GM21447 (cell line): ENCODE measurements around the gene CLEC16A.

Experiments
- ATAC-seq: cut with Tn5 transposase; IDR thresholded peaks from one replicate; pipeline ENCODE4 v1.9.1; 2021; ENCODE audit not compliant: unreplicated experiment

CLEC16A gene

GRCh38 chr16:11147754-11148444 is 203.5 kb downstream of the CLEC16A start:
- no peak for ATAC-seq

DNA sequence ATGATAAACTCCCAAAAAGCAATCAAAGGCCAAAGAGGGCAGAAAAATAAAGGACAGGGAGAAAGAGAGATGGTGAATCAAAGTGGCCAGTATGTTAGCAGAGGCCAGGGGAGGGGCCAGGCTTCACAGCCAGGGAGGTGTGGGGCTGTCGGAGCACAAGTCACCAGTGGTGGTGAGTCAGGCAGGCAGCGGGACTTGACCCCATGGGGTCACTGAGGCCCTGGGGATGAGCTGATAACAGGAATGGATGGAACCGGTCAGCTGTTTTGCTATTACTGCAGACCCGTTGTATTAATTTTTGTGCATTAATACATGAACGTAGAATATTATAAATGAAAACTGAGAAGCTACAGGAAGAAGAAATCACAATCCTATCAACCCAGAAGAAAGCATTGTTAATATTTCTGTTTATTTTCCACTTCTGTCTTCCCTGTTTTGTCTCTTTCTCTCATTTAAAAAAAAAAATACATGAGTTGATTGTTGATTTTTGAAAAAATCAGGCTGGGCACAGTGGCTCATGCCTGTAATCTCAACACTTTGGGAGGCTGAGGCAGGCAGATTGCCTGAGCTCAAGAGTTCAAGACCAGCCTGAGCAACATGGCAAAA is 204.8 kb downstream of the CLEC16A start:
- no peak for ATAC-seq

- no peak for ATAC-seq
Measured at GRCh38 chr16:11150190-11150589, 205.8 kb downstream of the CLEC16A start.

GRCh38 chr16:11151156-11151884 is 207.0 kb downstream of the CLEC16A start:
- ATAC-seq: no peak

DNA sequence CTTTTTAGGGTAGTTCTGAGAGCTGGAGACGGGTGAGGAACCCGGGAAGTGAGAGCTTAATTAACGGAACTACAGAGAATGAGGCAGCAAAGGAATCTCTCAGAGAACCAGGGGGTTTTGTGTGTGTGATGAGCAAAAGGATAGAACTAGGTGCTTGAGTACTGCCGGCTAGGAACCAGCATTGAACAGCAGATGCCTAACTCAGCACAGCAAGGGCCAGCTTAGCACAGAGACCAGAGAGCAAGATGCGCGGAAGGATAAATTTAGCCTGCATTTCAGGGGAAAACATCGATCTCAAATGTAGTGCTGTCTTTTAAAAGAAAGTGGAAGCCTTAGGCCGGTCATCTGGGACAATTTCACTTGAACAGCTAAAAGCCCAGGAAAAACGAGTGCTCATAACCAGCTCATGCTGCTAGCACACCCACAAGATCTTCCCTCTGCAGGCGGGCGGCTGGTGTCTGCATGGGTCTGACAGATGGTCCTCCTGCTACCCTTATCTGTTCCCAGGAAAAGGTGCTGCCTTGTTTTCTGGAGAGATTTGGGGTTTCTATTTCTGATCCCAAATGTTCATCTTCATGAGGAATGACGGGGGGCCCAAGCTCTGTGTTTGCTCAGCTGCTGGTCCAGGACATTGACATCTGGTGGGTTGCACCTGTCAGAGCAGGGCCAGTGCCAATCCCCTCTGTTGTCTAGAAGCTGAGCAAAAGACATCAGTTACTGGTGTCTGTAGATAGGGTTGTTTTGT is 207.7 kb downstream of the CLEC16A start:
- ATAC-seq: no peak

GRCh38 chr16:11152677-11153331 is 208.4 kb downstream of the CLEC16A start:
- no peak for ATAC-seq

DNA sequence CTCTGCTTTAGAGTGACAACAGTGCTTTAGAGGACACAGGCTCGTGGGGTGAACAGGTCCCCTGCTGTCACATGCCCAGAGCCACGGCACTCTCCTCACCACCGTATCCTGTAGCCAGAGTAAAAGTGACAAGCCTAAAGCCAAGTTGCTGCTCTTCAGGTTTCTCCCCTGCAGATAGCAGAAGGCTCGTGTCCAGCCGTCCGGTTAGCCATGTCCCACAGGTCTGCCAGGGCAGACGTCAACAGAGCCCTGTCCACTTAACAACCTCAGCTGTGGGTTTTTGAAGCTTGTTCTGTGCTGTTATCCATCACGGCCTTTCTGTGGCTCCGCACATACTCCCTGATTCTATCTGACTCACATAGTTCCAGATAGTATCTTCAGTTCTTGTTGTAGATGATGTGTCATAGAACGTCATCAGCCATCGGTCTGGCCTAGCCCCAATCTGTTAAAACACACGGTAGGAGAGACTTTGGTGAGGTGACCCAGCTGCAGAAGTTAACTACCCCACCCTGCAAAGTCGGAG is 211.0 kb downstream of the CLEC16A start:
- no peak for ATAC-seq

DNA sequence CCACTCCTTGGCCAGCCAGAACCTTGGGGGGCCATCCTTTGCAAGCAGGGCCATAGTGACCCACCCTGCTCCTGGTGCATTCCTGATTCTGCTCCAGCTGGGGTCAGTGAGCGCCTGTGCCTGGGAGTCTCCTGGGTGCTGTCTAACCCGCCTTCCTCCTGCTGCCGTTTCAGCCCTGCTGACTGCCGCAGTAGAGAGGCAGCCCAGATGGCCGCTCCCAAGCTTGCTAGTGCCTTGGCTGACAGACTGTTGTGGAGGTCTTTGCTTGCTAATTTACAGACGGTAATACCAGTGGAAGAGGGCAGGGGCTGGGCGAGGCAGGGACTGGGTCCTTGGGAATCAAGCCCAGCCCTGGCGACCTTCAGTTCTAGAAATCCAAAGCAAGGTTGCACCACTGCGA is 212.0 kb downstream of the CLEC16A start:
- ATAC-seq: no peak

- ATAC-seq: no peak
Measured at GRCh38 chr16:11157143-11157542, 212.8 kb downstream of the CLEC16A start.

DNA sequence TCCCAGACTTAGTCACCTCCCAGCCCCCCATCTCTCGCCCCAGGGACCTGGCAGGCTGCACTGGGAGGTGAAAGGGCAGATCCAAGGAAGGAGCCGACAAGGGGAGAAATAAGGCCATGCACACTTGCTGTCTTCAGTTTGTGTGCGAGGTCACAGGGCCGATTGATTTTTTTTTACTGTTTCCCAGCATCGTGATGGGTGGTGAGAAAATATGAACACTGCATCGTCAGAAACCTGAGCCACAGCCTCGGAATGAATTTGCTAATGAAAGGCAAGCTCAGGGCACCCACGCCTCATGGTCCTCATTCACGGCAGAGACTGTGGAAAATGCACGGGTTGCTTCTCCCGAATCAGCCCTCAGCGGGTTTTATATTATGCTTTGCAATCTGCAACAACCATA is 213.7 kb downstream of the CLEC16A start:
- no peak for ATAC-seq

DNA sequence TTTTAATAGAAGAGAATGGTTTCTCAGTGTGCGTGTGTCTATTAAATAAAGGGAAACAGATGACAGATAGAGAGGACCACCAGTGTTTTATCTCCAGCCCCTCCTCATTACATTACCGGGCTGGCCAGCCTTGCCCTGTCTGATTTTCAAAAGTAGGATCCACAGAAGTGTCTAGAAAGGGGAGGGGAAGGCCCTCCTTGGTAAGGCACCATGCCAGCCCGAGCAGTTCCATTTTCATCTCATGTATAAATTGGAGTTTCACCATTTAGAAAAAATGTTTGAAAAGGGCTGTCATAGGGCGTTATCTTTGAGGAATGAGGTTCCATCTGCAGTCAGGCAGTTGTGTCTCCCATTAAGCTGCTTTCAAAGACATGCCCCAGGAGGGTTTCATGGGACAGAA is 214.9 kb downstream of the CLEC16A start:
- ATAC-seq: no peak

- no peak for ATAC-seq
Measured at GRCh38 chr16:11160676-11161115, 216.3 kb downstream of the CLEC16A start.

DNA sequence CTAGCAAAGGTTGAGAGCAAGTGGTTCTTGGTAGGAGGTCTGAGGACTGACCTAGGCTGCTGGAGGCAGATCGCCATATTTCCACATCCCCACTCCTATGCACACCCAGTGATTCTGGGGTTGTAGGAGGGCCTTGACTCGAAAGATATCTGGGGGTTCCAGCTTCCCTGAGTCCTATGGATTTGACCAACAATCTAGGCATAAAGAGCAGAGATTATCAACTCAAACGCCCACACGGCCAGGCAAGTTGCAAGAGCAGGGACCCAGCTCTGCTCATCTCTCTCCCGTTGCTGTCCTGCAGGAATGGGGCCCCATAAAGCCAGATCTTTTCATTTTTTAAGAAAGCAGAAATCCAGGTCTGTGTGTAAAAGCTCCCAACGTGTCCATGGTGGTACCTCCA is 217.1 kb downstream of the CLEC16A start:
- no peak for ATAC-seq

- no peak for ATAC-seq
Measured at GRCh38 chr16:11161974-11162373, 217.6 kb downstream of the CLEC16A start.

- no peak for ATAC-seq
Measured at GRCh38 chr16:11162586-11163268, 218.4 kb downstream of the CLEC16A start.

GRCh38 chr16:11163761-11164261 is 219.4 kb downstream of the CLEC16A start:
- ATAC-seq: no peak

DNA sequence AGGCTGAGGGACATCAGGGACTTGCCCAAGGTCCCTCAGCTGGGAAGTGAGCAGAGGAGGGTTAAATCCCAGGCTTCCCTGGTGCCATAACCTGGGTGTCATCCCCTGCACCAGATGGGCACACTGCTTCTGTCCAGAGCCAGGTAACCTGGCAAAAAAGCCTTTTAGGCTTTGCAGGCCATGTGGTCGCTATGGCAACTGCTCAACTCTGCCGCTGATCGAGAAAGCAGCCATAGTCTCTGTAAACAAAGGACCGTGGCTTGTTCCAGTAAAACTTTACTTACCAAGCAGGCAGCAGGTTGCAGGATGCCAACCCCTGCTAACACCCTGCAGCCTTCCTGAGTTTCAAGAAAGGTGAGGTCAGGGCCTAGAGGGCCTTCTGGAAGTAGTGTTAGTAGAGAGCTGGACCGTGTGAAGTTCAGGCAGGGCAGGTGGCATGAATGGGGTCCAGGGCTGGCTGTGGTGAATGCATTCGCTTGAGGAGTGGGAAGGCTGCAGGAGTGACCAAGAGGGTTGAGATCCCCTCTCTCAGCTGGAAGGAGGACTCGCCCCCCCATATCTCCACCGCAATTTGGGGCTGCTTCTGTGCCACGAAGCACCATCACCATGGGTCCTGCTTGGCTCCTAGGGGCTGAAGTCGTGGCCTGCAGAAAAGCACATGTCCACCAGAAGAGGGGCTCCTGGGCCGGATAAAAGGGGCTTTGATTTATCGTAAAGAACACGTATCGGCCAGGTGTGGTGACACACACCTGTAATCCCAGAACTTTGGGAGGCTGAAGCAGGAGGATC is 220.3 kb downstream of the CLEC16A start:
- ATAC-seq: no peak

DNA sequence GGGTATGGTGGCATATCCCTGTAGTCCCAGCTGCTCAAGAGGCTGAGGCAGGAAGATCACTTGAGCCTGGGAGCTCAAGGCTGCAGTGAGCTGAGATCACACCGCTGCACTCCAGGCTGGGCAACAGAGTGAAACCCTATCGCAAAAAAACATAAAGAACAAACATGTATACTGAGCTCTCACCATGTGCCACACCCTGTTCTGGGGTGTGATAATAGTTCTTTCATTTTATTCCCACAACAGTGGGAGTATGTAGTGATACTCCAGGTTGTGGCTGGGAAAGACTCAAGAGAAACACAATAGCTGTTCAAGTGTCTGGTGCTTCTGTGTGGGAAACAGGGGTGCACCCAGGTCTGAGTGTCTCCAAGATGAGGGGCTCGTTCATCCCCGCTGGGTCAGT is 221.0 kb downstream of the CLEC16A start:
- no peak for ATAC-seq
